K562 (cell line): ENCODE measurements around the gene CTSH. TPM values are rescaled to one million over a fixed set of nuclear protein-coding genes. Genes with fewer than 3 reads are reported as not detected.

Experiments
- ARNT ChIP-seq, 2 experiments: fragments of 450-650 bp; IDR thresholded peaks; 2 replicates each; pipeline ENCODE4 v1.6.1; 2016; ENCODE audit warnings: mild to moderate bottlenecking in 1 of 2
- ATF1 ChIP-seq, 2 experiments: fragments of 450-650 bp in 1 of 2; IDR thresholded peaks; 2 replicates each; pipeline ENCODE4 v1.6.1; 2016; ENCODE audit warnings: missing compliant biosample characterization in 1 of 2, missing genetic modification characterization in 1 of 2
- BRF1 ChIP-seq: IDR thresholded peaks from 3 replicates; pipeline ENCODE4 v1.6.1; 2011; ENCODE audit warnings: borderline replicate concordance, mild to moderate bottlenecking; ENCODE audit not compliant: insufficient read length; ENCODE audit errors: extremely low read depth
- CCAR2 ChIP-seq: fragments of 200-400 bp; formaldehyde crosslinking; IDR thresholded peaks from 2 replicates; pipeline ENCODE4 v1.6.1; 2017; ENCODE audit warnings: mild to moderate bottlenecking, low read depth, low read length
- DMBX1 ChIP-seq: fragments of 250-450 bp; sonication (Bioruptor Pico); IDR thresholded peaks from 2 replicates; pipeline ENCODE4 v1.8.0; 2022; ENCODE audit warnings: inconsistent platforms, mild to moderate bottlenecking, moderate library complexity, borderline replicate concordance
- FOXA3 ChIP-seq, 2 experiments: fragments of 450-650 bp in 1 of 2; sonication (generic) in 1 of 2; formaldehyde crosslinking; IDR thresholded peaks in 1 of 2; conservative IDR thresholded peaks in 1 of 2; 2 replicates each; pipeline versions ENCODE4 v1.4.0 to v1.8.0; 2020 to 2022; ENCODE audit warnings: mild to moderate bottlenecking in 2 of 2, missing genetic modification reagents in 1 of 2
- KAT2B ChIP-seq: IDR thresholded peaks from one replicate; pipeline ENCODE4 v1.6.1; 2012; ENCODE audit warnings: low read depth, mild to moderate bottlenecking, control low read depth, inconsistent platforms, low read length, moderate library complexity
- MAX ChIP-seq: sonication (generic); formaldehyde crosslinking; IDR thresholded peaks from 2 replicates; pipeline ENCODE4 v1.9.0; 2022; ENCODE audit warnings: mild to moderate bottlenecking, missing genetic modification reagents
- MITF ChIP-seq: IDR thresholded peaks from 2 replicates; pipeline ENCODE4 v1.6.1; 2014; ENCODE audit warnings: antibody characterized with exemption
- MYC ChIP-seq, 2 experiments: fragments of 250-450 bp in 1 of 2; sonication (Bioruptor Pico) in 1 of 2; IDR thresholded peaks; 2 replicates each; pipeline versions ENCODE4 v1.5.1 to v1.6.1; 2012 to 2021; ENCODE audit warnings: low read depth in 2 of 2, borderline replicate concordance in 1 of 2, improper control_type of control experiment in 1 of 2, low read length in 1 of 2, mild to moderate bottlenecking in 1 of 2, moderate library complexity in 1 of 2
- NFIC ChIP-seq: fragments of 450-650 bp; IDR thresholded peaks from 2 replicates; pipeline ENCODE4 v1.6.1; 2017; ENCODE audit warnings: mild to moderate bottlenecking, inconsistent platforms
- POLR2AphosphoS2 ChIP-seq: IDR thresholded peaks from 2 replicates; pipeline ENCODE4 v1.6.1; 2012; ENCODE audit warnings: low read length, improper control_type of control experiment
- POU5F1 ChIP-seq: fragments of 150-350 bp; IDR thresholded peaks from 2 replicates; pipeline ENCODE4 v1.6.1; 2014; ENCODE audit warnings: borderline replicate concordance, low read length, low read depth, mild to moderate bottlenecking; ENCODE audit not compliant: partially characterized antibody
- RAD21 ChIP-seq, 2 experiments: fragments of 250-450 bp in 1 of 2; fragments of 450-650 bp in 1 of 2; sonication (Bioruptor Pico) in 1 of 2; formaldehyde crosslinking in 1 of 2; IDR thresholded peaks in 1 of 2; conservative IDR thresholded peaks in 1 of 2; 2 replicates each; pipeline versions ENCODE4 v1.4.0 to v1.8.0; 2020 to 2022; ENCODE audit warnings: mild to moderate bottlenecking in 2 of 2, moderate library complexity in 1 of 2
- RB1 ChIP-seq: fragments of 450-650 bp; IDR thresholded peaks from 2 replicates; pipeline ENCODE4 v1.6.1; 2017; ENCODE audit warnings: low read depth, mild to moderate bottlenecking
- RCOR1 ChIP-seq, 2 experiments: IDR thresholded peaks; 2 replicates each; pipeline ENCODE4 v1.6.1; 2012; ENCODE audit warnings: low read depth in 2 of 2, low read length in 2 of 2, borderline replicate concordance in 1 of 2, improper control_type of control experiment in 1 of 2
- SMARCA5 ChIP-seq: fragments of 450-650 bp; IDR thresholded peaks from 2 replicates; pipeline ENCODE4 v1.6.1; 2016
- SMC3 ChIP-seq: conservative IDR thresholded peaks from 2 replicates; pipeline ENCODE4 v1.6.1; 2011; ENCODE audit warnings: low read depth, low read length, improper control_type of control experiment; ENCODE audit not compliant: insufficient read depth
- SNIP1 ChIP-seq: fragments of 450-650 bp; IDR thresholded peaks from 2 replicates; pipeline ENCODE4 v1.7.1; 2017; ENCODE audit warnings: low read depth, mild to moderate bottlenecking
- SP2 ChIP-seq: IDR thresholded peaks from 2 replicates; pipeline ENCODE4 v1.6.1; 2011; ENCODE audit warnings: mild to moderate bottlenecking, low read depth, low read length, moderate library complexity; ENCODE audit not compliant: poor library complexity, severe bottlenecking; ENCODE audit errors: extremely low read depth
- USF2 ChIP-seq: sonication (generic); formaldehyde crosslinking; IDR thresholded peaks from 2 replicates; pipeline ENCODE4 v1.5.0; 2020; ENCODE audit warnings: missing genetic modification reagents
- YY1 ChIP-seq, 3 experiments: IDR thresholded peaks; 2 replicates each; pipeline ENCODE4 v1.6.1; 2011; ENCODE audit warnings: low read length in 2 of 3, mild to moderate bottlenecking in 2 of 3, moderate library complexity in 2 of 3, borderline replicate concordance in 1 of 3, control low read depth in 1 of 3, low read depth in 1 of 3; ENCODE audit not compliant: insufficient read depth in 3 of 3, insufficient replicate concordance in 2 of 3, control insufficient read depth in 1 of 3, insufficient read length in 1 of 3; ENCODE audit errors: extremely low read depth in 1 of 3
- ZNF75A ChIP-seq: fragments of 450-650 bp; formaldehyde crosslinking; IDR thresholded peaks from 2 replicates; pipeline ENCODE4 v1.4.0; 2020; ENCODE audit warnings: mild to moderate bottlenecking
- ZNF77 ChIP-seq: fragments of 250-450 bp; sonication (Bioruptor Pico); IDR thresholded peaks from 2 replicates; pipeline ENCODE4 v1.5.0; 2020
- polyA plus RNA-seq, 8 experiments: library from polyadenylated mRNA; depleted of rRNA in 4 of 8; stranded (reverse) in 5 of 8; unstranded in 3 of 8; fragments of >200 nt; fragmentation: Nextera tagmentation in 2 of 8; fragmentation: Illumina TruSeq in 1 of 8; extraction: Ambion mirVana in 2 of 8; extraction: Trizol in 1 of 8; gene quantifications; 2 replicates each; pipeline versions ENCODE4 v1.2.1 to v1.2.3, GENCODE V29; 2011 to 2014; ENCODE audit warnings: inconsistent platforms in 1 of 8, missing spikeins in 1 of 8
- total RNA-seq, 7 experiments: library from RNA; depleted of rRNA in 6 of 7; stranded (reverse); fragments of >200 nt in 6 of 7; fragmentation: Illumina TruSeq in 2 of 7; extraction: Trizol in 2 of 7; gene quantifications; 2 replicates each; pipeline versions ENCODE4 v1.2.1 to v1.2.3, GENCODE V29; 2011 to 2021; ENCODE audit warnings: low replicate concordance in 1 of 7

The CTSH gene
- total and polyA plus RNA-seq, 9 of the 15 experiments (the other 6 are each of a cell fraction or from before 2014, with no cell fraction given) = 15.0 to 462 (median 173) TPM

GRCh38 chr15:78979456-78980320 is 34.8 kb upstream of the CTSH start (continued):
- TF ChIP-seq DMBX1 (CRISPR knock-in tag) (no peak; the same call in 1 of the 2 replicates), ZNF77 (no peak), NFIC (peak; percentile 91), USF2 (CRISPR knock-in tag) (0 out of 2 replicates have a peak, but pooled peaks have one; percentile 4), ATF1 (CRISPR knock-in tag; IDR thresholded peaks at IDR 0.05) (no peak), ATF1 (tag; IDR thresholded peaks at IDR 0.05) (peak; percentile 59), SP2 (no peak), RAD21 (CRISPR knock-in tag; conservative IDR thresholded peaks at IDR 0.05 in 1 of 2, IDR thresholded peaks at IDR 0.05 in 1 of 2) (peak; percentile 53 to 85), FOXA3 (CRISPR knock-in tag; conservative IDR thresholded peaks at IDR 0.05 in 1 of 2, IDR thresholded peaks at IDR 0.05 in 1 of 2) (0 out of 4 replicates have a peak, but pooled peaks of 1 of the 2 experiments have one; percentile 18), MAX (peak; percentile 87), POLR2AphosphoS2 (no peak), ZNF75A (no peak), ARNT (IDR thresholded peaks at IDR 0.05) (no peak), BRF1 (no peak), SNIP1 (no peak), SMARCA5 (no peak), CCAR2 (no peak), MYC (IDR thresholded peaks at IDR 0.05; ENCODE audit: low read depth, low read length) (peak; percentile 96), MYC (CRISPR knock-in tag; IDR thresholded peaks at IDR 0.05; ENCODE audit: borderline replicate concordance, low read depth) (peak; percentile 67; the same call in 1 of the 2 replicates), RCOR1 (IDR thresholded peaks at IDR 0.05; ENCODE audit: borderline replicate concordance in 1 of 2, low read depth in 2 of 2, low read length in 2 of 2) (peak in 1 of 2 experiments; percentile 87; a peak in 2 of 4 replicates), RB1 (peak; percentile 24; the same call in 1 of the 2 replicates), POU5F1 (no peak), YY1 (IDR thresholded peaks at IDR 0.05; ENCODE audit: borderline replicate concordance in 1 of 3, control insufficient read depth in 1 of 3, extremely low read depth in 1 of 3, insufficient read depth in 3 of 3, insufficient read length in 1 of 3, insufficient replicate concordance in 2 of 3, low read depth in 1 of 3, low read length in 2 of 3) (peak in 1 of 3 experiments; percentile 46), KAT2B (no peak), SMC3 (peak; percentile 81), MITF (no peak)
